Upper lobe of left lung (tissue), 4 donors: ENCODE measurements around the gene KCNG2.

Experiments used
- POLR2A ChIP-seq, 4 donors: fragments of 450-650 bp; IDR thresholded peaks; one replicate each; pipeline ENCODE4 v1.5.1; 2016 to 2017; ENCODE audit warnings: antibody characterized with exemption in 4 of 4, mild to moderate bottlenecking in 2 of 4
- TF ChIP-seq, protein P1 (sequence below), 6 experiments: fragments of 450-650 bp in 4 of 6; fragments of 200-600 bp in 2 of 6; sonication (generic) in 2 of 6; IDR thresholded peaks; one replicate each; pipeline ENCODE4 v1.5.1; 2016 to 2019; ENCODE audit warnings: antibody characterized with exemption in 6 of 6

DNA sequence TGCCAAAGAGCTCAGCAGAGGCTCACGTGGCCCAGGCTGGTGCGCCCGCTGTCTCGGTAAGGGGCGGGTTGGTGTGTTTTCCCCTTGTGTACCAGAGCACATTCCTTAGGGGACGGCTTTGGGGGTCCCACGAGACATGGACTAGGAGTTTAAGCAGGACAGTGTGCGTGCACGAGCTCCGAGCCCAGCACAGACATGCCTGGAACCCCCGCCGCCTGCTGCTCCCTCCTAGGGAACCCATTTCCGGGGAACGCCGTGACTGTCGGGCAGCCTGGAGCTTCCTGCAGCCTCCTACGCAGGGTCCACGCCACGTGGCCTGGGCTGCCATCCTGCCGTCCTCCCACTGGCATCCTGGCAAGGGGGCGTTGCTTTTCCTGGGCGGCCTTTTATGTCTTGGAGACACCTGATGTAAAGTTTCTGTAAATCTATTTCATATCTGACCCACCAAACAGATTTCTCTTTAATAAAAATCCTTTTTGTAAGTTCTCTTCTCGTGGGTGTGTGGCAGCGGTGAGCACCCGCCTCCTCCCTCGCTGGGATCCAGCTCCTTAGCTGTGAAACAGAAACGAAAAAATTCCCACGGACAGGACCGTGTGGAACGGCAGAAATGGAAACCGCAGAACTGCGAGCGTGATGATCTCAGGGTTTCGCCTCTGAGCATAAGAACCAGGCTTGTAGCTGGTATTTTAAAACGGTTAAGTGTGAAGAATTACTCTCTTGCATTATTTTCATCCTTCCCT, 43.5 kb upstream of the KCNG2 start:
- TF ChIP-seq, protein P1, sequence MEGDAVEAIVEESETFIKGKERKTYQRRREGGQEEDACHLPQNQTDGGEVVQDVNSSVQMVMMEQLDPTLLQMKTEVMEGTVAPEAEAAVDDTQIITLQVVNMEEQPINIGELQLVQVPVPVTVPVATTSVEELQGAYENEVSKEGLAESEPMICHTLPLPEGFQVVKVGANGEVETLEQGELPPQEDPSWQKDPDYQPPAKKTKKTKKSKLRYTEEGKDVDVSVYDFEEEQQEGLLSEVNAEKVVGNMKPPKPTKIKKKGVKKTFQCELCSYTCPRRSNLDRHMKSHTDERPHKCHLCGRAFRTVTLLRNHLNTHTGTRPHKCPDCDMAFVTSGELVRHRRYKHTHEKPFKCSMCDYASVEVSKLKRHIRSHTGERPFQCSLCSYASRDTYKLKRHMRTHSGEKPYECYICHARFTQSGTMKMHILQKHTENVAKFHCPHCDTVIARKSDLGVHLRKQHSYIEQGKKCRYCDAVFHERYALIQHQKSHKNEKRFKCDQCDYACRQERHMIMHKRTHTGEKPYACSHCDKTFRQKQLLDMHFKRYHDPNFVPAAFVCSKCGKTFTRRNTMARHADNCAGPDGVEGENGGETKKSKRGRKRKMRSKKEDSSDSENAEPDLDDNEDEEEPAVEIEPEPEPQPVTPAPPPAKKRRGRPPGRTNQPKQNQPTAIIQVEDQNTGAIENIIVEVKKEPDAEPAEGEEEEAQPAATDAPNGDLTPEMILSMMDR (IDR thresholded peaks at IDR 0.05), result no peak
- TF ChIP-seq POLR2A (IDR thresholded peaks at IDR 0.05), result no peak
